Measurements from ENCODE around the gene COPA.

GRCh38 chr1:160332516-160332915, 10.5 kb downstream of the COPA start:
- no peak for TF ChIP-seq POLR2A (IDR thresholded peaks at IDR 0.05)
- TF ChIP-seq CTCF (IDR thresholded peaks at IDR 0.05): no peak
- TF ChIP-seq EP300 (IDR thresholded peaks at IDR 0.05): no peak
- TF ChIP-seq POLR2AphosphoS5 (IDR thresholded peaks at IDR 0.05): no peak

Measured in stomach (tissue), 4 donors.